ENCODE results near the gene KIF17.
A peak's percentile ranks its signal among the peaks of the same experiment; 100 is the strongest.

DNA sequence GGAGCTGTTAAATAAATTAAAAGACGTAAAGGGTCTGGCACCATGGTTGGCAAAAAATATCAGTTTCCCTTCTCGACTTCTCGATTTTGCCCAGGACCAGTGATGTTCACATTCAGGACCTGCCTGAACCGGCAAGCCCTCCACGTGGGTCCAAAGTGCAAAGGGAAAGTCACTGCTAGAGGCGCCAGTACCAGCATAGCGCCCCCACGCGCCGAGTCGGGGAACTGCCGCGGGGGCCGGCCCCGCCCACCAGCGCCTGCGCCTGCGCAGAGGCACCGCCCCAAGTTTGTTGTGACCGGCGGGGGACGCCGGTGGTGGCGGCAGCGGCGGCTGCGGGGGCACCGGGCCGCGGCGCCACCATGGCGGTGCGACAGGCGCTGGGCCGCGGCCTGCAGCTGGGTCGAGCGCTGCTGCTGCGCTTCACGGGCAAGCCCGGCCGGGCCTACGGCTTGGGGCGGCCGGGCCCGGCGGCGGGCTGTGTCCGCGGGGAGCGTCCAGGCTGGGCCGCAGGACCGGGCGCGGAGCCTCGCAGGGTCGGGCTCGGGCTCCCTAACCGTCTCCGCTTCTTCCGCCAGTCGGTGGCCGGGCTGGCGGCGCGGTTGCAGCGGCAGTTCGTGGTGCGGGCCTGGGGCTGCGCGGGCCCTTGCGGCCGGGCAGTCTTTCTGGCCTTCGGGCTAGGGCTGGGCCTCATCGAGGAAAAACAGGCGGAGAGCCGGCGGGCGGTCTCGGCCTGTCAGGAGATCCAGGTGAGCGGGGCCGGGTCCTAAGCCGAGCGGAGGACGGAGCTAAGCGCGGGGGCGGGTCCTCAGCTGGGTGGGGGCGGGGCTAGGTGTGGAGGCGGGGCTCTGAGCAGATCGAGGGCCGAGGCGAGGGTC, 84.4 kb downstream of the KIF17 start, which contains the start of gene PINK1:
- TF ChIP-seq, protein P1, sequence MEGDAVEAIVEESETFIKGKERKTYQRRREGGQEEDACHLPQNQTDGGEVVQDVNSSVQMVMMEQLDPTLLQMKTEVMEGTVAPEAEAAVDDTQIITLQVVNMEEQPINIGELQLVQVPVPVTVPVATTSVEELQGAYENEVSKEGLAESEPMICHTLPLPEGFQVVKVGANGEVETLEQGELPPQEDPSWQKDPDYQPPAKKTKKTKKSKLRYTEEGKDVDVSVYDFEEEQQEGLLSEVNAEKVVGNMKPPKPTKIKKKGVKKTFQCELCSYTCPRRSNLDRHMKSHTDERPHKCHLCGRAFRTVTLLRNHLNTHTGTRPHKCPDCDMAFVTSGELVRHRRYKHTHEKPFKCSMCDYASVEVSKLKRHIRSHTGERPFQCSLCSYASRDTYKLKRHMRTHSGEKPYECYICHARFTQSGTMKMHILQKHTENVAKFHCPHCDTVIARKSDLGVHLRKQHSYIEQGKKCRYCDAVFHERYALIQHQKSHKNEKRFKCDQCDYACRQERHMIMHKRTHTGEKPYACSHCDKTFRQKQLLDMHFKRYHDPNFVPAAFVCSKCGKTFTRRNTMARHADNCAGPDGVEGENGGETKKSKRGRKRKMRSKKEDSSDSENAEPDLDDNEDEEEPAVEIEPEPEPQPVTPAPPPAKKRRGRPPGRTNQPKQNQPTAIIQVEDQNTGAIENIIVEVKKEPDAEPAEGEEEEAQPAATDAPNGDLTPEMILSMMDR (IDR thresholded peaks at IDR 0.05 in 2 of 3, conservative IDR thresholded peaks at IDR 0.05 in 1 of 3; ENCODE audit: borderline replicate concordance in 1 of 3, insufficient read depth in 1 of 3, low read depth in 2 of 3, low read length in 2 of 3): peak; percentile 85 to 98 (median 95)
- no peak for TF ChIP-seq EZH2 (IDR thresholded peaks at IDR 0.05)
- TF ChIP-seq POLR2AphosphoS5 (IDR thresholded peaks at IDR 0.05; ENCODE audit: low read depth, low read length): peak; percentile 75
- no peak for TF ChIP-seq EZH2phosphoT487 (IDR thresholded peaks at IDR 0.05; ENCODE audit: borderline replicate concordance)
- no peak for TF ChIP-seq FOSL1 (IDR thresholded peaks at IDR 0.05; ENCODE audit: low read depth)
- TF ChIP-seq POLR2A (IDR thresholded peaks at IDR 0.05; ENCODE audit: borderline replicate concordance, extremely low read depth, insufficient read depth, insufficient read length): no peak
- TF ChIP-seq ZNF274 (IDR thresholded peaks at IDR 0.05; ENCODE audit: low read depth, low read length): no peak
- peak; percentile 78 for TF ChIP-seq ZFX (IDR thresholded peaks at IDR 0.05)
- no peak for TF ChIP-seq CEBPB (IDR thresholded peaks at IDR 0.05; ENCODE audit: low read depth)

Data from HCT116 (cell line).